Vagina (tissue), 2 donors: ENCODE data around the gene ADCY7. TPM values are rescaled to one million over a fixed set of nuclear protein-coding genes. Genes with fewer than 3 reads are reported as not detected.
A peak's percentile ranks its signal among the peaks of the same experiment; 100 is the strongest.

Experiments used
- DNase-seq, 2 donors: peaks; one replicate each; pipeline ENCODE4 v3.0.0-alpha.2; 2017; ENCODE audit errors: extremely low spot score in 2 of 2
- H3K27ac ChIP-seq: fragments of 200-600 bp; sonication (generic); one replicate; pipeline ENCODE4 v1.5.1; 2019
- H3K27me3 ChIP-seq: fragments of 200-600 bp; sonication (generic); one replicate; pipeline ENCODE4 v1.5.1; 2019
- H3K36me3 ChIP-seq, 2 donors: fragments of 200-600 bp; sonication (generic); one replicate each; pipeline ENCODE4 v1.5.1; 2017 to 2019
- H3K4me1 ChIP-seq: fragments of 200-600 bp; sonication (generic); one replicate; pipeline ENCODE4 v1.5.1; 2019
- H3K4me3 ChIP-seq, 2 donors: fragments of 200-600 bp; sonication (generic); 1 replicate in 1 of 2; 2 replicates in 1 of 2; pipeline ENCODE4 v1.5.1; 2016 to 2019
- H3K9me3 ChIP-seq: fragments of 200-600 bp; sonication (generic); one replicate; pipeline ENCODE4 v1.5.1; 2019
- CTCF ChIP-seq, 3 experiments: fragments of 450-650 bp in 2 of 3; fragments of 200-600 bp in 1 of 3; sonication (generic) in 1 of 3; IDR thresholded peaks; one replicate each; pipeline ENCODE4 v1.5.1; 2017 to 2019; ENCODE audit warnings: antibody characterized with exemption in 3 of 3, mild to moderate bottlenecking in 2 of 3, moderate library complexity in 2 of 3
- POLR2A ChIP-seq, 2 donors: fragments of 450-650 bp; IDR thresholded peaks; one replicate each; pipeline ENCODE4 v1.6.1; 2017; ENCODE audit warnings: antibody characterized with exemption in 2 of 2, mild to moderate bottlenecking in 2 of 2, moderate library complexity in 2 of 2
- POLR2AphosphoS5 ChIP-seq, 2 donors: sonication (generic); formaldehyde crosslinking; IDR thresholded peaks; one replicate each; pipeline ENCODE4 v1.9.0; 2017; ENCODE audit warnings: antibody characterized with exemption in 2 of 2, mild to moderate bottlenecking in 2 of 2, low read depth in 1 of 2; ENCODE audit not compliant: insufficient read depth in 1 of 2
- intact Hi-C: fragments of 100-400 bp; cut with DNase I; formaldehyde crosslinking; loops from one replicate; pipeline ENCODE4 v1.15.1; 2023
- total RNA-seq: library from RNA; depleted of rRNA; stranded (reverse); fragments of >200 nt; gene quantifications from one replicate; pipeline ENCODE4 v1.2.3, GENCODE V29; 2016

ADCY7 gene
- total RNA-seq, 1 donor from 2014 or later, result 18.9 TPM

DNA sequence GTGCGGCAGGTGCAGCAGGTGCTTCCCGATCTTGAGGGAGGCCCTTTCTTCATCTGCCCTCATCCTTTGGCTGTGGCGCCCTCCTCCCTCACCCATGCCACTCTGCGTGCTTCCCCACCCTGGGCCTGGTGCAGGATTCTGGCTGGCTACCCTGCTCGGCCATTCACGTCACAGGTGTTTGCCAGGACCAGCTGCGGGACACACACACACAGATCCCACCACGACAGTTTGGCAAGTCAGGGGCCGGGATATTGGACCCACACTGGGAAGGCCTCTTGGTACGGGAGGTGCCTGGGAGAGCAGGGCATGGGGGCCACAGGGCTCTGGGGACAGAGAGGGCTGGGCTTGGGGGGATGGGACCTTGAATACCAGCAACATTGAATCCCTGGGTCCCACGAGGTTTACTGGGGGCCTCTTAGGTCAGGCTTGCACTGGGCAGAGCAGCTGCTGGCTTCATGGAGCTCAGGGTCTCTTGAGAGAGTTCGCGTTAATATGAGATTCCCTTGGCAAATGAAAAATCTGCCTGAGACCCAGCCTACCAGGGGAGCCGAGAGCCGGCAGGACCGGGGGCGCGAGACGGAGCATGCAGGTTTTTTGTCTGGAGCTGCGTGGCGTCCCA is 15.1 kb downstream of the ADCY7 start:
- no peak overlapping the region for H3K4me3 ChIP-seq
- H3K4me1 ChIP-seq, result peaks cover 17% of the 10 kb centered on the region
- H3K27ac ChIP-seq, result peak overlapping the region; percentile 22
- DNase-seq, result no peak
- TF ChIP-seq POLR2AphosphoS5 (IDR thresholded peaks at IDR 0.05; ENCODE audit: insufficient read depth in 1 of 2, low read depth in 1 of 2) (no peak), CTCF (IDR thresholded peaks at IDR 0.05) (no peak), POLR2A (IDR thresholded peaks at IDR 0.05) (no peak)
- intact Hi-C loops, result loop anchor here (5.0 kb wide), 1 partner anchor 291 kb away; no protein-coding TSS in a partner anchor
- H3K27me3 ChIP-seq, result no peaks in the 10 kb centered on the region
- no peaks in the 10 kb centered on the region for H3K36me3 ChIP-seq
- no peaks in the 10 kb centered on the region for H3K9me3 ChIP-seq

GRCh38 chr16:50282010-50282538 is 15.7 kb downstream of the ADCY7 start:
- no peak for DNase-seq
- H3K36me3 ChIP-seq, result no peaks in the 10 kb centered on the region
- peaks cover 17% of the 10 kb centered on the region for H3K4me1 ChIP-seq
- H3K27me3 ChIP-seq, result no peaks in the 10 kb centered on the region
- peak in 1 of 2 donors; percentile 60 for TF ChIP-seq POLR2AphosphoS5 (IDR thresholded peaks at IDR 0.05; ENCODE audit: insufficient read depth in 1 of 2, low read depth in 1 of 2)
- TF ChIP-seq POLR2A (IDR thresholded peaks at IDR 0.05), result no peak
- H3K27ac ChIP-seq, result peak overlapping the region; percentile 22
- H3K4me3 ChIP-seq, result no peak overlapping the region
- intact Hi-C loops, result loop anchor here (5.0 kb wide), 1 partner anchor 290 kb away; no protein-coding TSS in a partner anchor
- no peaks in the 10 kb centered on the region for H3K9me3 ChIP-seq

- H3K4me3 ChIP-seq, result no peak overlapping the region
- H3K27me3 ChIP-seq, result no peaks in the 10 kb centered on the region
- DNase-seq, result no peak
- no peaks in the 10 kb centered on the region for H3K36me3 ChIP-seq
- TF ChIP-seq POLR2A (IDR thresholded peaks at IDR 0.05) (no peak), CTCF (IDR thresholded peaks at IDR 0.05) (no peak), POLR2AphosphoS5 (IDR thresholded peaks at IDR 0.05; ENCODE audit: insufficient read depth in 1 of 2, low read depth in 1 of 2) (no peak)
- H3K4me1 ChIP-seq, result peaks cover 17% of the 10 kb centered on the region
- H3K9me3 ChIP-seq, result no peaks in the 10 kb centered on the region
- intact Hi-C loops, result loop anchor here (5.0 kb wide), 1 partner anchor 289 kb away; no protein-coding TSS in a partner anchor
- H3K27ac ChIP-seq, result no peak overlapping the region
Observed at GRCh38 chr16:50282955-50283631, 16.7 kb downstream of the ADCY7 start.

- H3K36me3 ChIP-seq, result no peaks in the 10 kb centered on the region
- H3K4me1 ChIP-seq, result peaks cover 17% of the 10 kb centered on the region
- TF ChIP-seq POLR2A (IDR thresholded peaks at IDR 0.05), result no peak
- TF ChIP-seq POLR2AphosphoS5 (IDR thresholded peaks at IDR 0.05; ENCODE audit: insufficient read depth in 1 of 2, low read depth in 1 of 2), result no peak
- TF ChIP-seq CTCF (IDR thresholded peaks at IDR 0.05), result no peak
- H3K9me3 ChIP-seq, result no peaks in the 10 kb centered on the region
- no peak for DNase-seq
- intact Hi-C loops, result loop anchor here (5.0 kb wide), 1 partner anchor 288 kb away; no protein-coding TSS in a partner anchor
- H3K27me3 ChIP-seq, result no peaks in the 10 kb centered on the region
- no peak overlapping the region for H3K27ac ChIP-seq
- H3K4me3 ChIP-seq, result no peak overlapping the region
Observed at GRCh38 chr16:50284131-50284911, 18.0 kb downstream of the ADCY7 start.

DNA sequence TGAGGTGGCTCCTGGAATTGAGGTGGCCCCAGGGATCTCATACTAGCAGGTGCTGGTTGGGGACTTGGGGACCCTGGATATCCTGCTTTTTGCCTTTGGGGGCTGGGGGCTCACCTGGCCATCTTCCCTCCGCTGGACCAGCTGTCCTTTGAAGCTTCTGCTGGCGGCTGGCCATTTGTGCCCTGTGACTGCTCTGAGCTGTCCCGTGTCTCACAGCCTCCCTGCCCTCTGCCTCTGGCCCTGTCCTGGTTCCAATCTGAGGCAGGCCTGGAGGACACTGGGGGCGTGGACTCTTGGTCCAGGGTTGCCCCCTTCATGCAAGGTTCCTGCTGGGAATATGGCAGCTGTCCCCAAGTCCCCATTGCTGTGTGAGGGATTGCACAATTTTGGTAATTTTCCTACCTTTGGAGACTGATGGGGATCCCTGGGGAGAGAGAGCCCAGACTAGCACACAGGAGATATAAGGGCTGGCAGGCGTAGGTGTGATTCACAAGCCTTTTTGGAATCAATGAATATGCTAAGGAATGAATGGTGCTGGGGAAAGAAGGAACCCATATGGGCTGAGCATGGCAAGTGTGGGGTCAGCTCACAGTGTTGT is 19.2 kb downstream of the ADCY7 start:
- H3K27me3 ChIP-seq, result no peaks in the 10 kb centered on the region
- TF ChIP-seq CTCF (IDR thresholded peaks at IDR 0.05), result no peak
- no peak for TF ChIP-seq POLR2AphosphoS5 (IDR thresholded peaks at IDR 0.05; ENCODE audit: insufficient read depth in 1 of 2, low read depth in 1 of 2)
- TF ChIP-seq POLR2A (IDR thresholded peaks at IDR 0.05), result no peak
- intact Hi-C loops, result no loop called here
- H3K4me3 ChIP-seq, result no peak overlapping the region
- no peaks in the 10 kb centered on the region for H3K36me3 ChIP-seq
- H3K9me3 ChIP-seq, result no peaks in the 10 kb centered on the region
- no peak overlapping the region for H3K27ac ChIP-seq
- peaks cover 17% of the 10 kb centered on the region for H3K4me1 ChIP-seq
- DNase-seq, result no peak
